CD4-positive, alpha-beta T cell treated with Interleukin-1 beta for 1 hour (primary cell): ENCODE data around the gene GLIS1.

Source experiments
- DNase-seq, 2 donors: peaks; one replicate each; pipeline ENCODE4 v3.0.0-alpha.2; 2020 to 2022

The GLIS1 gene

DNA sequence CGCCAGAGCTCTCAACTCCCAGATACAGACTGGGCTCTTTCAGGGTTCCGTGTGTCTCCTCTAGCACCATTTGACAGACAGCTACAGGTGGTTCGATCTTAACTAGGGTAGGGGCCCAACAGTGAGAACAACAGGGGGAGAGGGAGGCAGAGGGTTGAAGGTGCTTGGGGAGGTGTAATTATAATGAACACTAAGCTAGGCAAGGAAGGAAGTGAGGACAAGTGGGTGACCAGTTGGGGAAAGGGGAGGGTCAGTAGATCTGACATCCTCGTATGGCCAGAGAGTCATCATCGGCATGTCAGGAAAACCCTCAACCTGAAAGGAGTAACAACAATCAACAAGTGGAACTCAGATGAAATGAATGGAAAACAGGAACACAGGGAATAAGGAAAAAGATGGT is 22.8 kb downstream of the GLIS1 start:
- no peak for DNase-seq

GRCh38 chr1:53715478-53715877 is 23.5 kb downstream of the GLIS1 start:
- no peak for DNase-seq

DNA sequence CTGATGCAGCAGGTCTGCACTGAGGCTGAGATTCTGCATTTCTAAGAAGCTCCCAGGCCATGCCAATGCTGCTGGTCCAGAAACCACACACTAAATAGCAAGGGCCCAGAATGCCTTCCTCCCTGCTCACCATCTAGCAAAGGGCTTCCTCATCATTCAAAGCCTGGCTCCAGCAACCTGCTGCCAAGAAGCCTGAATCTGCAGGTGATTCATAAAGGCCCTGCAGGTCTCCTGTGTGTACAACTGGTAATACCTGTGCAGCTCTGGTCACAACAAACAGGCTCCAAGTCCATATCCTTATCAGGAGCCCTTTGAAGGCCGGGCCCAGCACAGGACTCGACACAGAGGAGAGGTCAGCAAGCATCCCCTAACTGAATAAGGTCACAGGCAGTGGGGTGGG is 26.7 kb downstream of the GLIS1 start:
- DNase-seq = no peak

DNA sequence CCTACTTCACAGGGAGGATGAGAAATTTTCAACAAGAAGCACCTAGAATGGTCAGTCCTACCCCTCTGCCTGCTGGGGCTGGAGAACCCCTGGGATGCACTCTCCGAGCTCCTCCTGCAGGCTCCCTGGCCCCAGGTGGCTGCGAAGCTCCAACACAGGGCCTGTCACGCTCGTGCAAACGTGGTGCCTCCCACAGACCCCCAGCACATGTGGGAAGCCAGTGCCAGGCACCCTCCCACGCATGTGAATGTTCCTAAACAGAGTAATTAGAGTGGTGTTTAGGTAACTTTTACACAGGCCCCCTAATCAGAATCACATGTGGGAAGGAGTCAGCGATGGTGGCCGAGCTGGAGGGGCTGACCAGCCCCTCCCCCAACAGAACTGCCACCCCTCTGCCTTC is 28.4 kb downstream of the GLIS1 start:
- no peak for DNase-seq

DNA sequence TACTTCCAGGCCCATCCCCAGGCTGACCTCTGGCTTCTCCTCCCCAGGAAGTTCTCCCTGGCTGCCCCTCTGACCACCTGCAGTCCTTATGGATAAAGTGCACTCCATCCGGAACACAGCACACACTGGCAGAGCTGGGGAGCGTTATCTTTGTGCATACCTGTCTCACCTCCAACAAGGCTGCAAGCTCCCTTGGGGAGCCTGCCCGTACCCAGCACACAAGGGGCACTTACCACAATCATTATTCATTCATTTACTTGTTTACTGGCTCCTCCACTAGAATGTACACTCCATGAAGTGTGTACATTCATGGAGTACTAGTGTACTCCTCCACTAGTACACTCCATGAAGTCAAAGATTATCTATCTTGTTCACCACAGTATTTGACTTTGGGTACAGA is 30.3 kb downstream of the GLIS1 start:
- DNase-seq = no peak

- DNase-seq = no peak
Observed at GRCh38 chr1:53706356-53706755, 32.6 kb downstream of the GLIS1 start.

GRCh38 chr1:53705446-53706096 is 33.4 kb downstream of the GLIS1 start:
- no peak for DNase-seq

GRCh38 chr1:53704804-53705445 is 34.0 kb downstream of the GLIS1 start:
- DNase-seq = no peak

DNA sequence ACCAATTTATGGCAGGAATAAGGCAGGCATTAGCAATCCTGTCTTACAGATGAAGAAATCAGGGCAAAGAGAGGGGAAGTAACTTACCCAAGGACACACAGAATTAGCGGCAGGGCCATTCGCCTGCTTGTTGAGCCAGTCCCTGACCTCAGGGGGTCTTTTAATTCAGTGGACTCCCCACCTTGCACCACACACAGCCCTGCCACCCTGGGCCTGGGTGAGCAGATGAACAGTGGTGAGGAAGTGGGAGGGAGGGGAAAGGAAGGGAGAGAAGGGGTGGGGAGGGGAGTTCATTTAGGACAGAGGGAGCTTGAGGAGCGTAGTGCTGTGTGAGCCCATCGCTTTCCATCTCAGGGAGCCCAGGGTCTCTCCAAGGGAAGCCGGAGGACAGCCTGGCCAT is 34.7 kb downstream of the GLIS1 start:
- DNase-seq = no peak

DNA sequence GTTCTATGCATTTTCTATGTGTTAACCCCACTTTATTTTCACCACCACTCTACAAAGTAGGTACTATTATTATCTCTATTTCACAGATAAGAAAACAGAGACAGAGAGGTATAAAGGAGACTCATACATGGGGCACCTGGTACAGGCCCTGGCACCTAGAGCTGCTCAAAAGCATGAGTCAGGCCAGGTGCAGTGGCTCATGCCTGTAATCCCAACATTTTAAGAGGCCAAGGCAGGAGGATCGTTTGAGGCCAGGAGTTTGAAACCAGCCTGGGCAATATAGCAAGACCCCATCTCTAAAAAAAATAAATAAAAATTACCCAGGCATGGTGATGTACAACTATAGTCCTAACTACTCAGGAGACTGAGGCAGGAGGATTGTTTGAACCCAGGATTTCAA is 35.8 kb downstream of the GLIS1 start:
- DNase-seq = no peak

GRCh38 chr1:53702341-53702740 is 36.6 kb downstream of the GLIS1 start:
- DNase-seq = no peak

DNA sequence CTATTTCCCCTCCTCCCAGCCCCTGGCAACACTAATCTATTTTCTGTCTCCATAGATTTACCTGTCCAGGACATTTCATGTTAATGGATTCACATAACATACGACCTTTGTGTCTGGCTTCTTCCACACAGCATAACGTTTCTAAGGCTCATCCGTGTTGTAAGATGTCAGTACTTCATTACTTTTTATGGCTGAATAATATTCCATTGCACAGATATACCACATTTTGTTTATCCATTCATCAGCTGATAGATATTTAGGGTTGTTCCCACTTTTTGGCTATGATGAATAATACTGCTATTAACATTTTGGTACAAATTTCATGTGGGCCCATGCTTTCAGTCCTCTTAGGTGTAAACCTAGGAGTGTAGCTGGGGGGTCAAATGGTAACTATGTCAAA is 38.2 kb downstream of the GLIS1 start:
- DNase-seq = no peak

- DNase-seq = no peak
Observed at GRCh38 chr1:53699981-53700380, 39.0 kb downstream of the GLIS1 start.

DNA sequence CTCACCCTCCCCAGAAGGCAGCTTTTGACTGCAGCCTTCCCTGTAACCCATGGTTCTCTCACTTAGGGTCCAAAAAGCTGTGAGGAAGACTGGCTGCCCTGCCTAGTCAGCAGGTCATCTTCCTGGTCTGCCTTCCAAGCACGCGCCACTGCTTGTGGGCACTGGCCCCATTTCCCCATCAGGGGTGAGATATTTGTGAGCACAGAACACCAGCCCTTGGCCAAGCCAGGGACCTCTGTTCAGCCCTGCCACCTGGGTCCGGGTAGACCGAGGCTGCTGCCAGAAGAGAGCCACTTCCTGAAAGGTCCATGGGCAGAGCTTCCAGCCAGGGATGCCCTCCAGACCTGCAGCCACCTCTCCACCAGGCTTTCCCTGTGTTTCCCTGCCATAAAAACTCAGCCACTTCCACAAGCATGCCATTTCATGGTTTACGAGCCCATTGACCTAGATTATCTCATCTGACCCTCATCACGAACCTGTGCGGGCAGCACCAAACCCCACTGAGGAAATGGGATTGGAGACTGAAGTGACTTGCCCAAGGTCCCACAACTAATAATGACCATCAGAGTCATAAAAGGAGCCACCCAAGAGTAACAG is 40.5 kb downstream of the GLIS1 start:
- DNase-seq = no peak

DNA sequence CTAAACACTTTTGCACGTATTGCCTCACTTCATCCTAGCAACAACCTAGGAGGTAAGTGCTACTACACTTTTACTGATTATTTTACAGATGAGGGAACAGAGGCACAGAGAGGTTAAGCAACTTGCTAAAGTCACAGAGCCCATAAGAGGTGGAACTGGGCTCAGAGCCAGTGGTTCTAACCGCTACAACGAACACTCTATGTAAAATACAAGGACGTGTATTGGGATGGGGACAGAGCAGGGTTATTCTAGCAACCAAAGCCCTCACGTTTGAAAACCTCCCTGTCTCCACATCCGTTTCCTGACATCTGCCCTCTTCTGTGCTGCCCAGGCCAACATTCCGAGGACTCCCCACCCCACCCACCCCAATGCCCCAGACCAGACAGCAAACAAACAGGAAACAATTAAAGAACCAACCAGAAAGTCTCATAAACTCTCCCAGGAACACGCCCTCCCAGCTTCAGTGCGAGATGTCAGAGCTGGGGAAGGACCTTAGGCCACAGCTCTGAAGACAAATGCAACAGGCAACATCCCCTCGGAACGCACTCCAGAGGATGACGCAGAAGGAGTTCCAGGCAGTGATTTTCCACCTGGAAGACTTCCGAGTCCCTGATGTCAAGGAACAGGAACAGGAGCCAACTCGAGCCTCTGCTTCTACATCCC is 41.1 kb downstream of the GLIS1 start:
- DNase-seq = no peak

DNA sequence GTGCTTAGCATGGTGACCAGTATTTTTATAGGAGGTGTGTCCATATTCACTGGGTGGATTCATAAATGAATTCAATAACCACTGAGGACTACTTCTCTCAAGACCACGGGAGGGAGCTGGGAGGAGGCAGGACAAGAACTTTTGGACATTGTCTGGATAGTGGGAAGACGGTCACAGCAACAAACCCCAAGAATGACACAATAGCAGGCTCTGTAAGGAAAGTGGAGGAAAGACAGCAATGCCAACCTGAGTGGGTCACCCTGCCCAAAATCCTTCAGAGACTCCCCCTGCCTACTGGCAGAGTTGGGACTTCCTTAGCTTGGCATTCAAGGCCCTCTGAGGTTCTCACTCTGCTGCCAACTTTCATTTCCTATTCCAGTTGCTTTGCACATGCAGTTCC is 42.0 kb downstream of the GLIS1 start:
- no peak for DNase-seq

- DNase-seq = no peak
Observed at GRCh38 chr1:53696571-53696970, 42.4 kb downstream of the GLIS1 start.

- no peak for DNase-seq
Observed at GRCh38 chr1:53696051-53696450, 42.9 kb downstream of the GLIS1 start.

- DNase-seq = no peak
Observed at GRCh38 chr1:53695116-53695515, 43.8 kb downstream of the GLIS1 start.

GRCh38 chr1:53694718-53695091 is 44.3 kb downstream of the GLIS1 start:
- no peak for DNase-seq

GRCh38 chr1:53693773-53694717 is 44.9 kb downstream of the GLIS1 start:
- DNase-seq = no peak

DNA sequence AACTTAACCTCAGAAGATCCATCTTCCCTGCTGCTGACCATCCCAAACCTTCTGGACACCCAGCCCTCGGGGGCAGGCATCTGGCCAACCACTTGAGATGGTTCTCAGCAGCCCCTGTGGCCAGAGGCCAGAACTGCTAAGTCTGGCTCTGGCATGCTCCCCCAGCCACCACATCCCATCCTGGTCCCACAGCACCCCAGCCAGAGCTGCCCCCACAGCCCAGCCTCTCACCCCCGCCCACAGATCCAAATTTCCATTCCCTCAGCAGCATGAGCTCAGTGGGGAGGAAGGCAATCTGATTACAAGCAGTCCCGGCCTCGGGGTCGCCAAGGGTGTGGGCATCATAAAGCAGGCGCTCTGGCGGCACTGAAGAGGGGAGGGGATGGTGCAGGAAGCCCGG is 45.6 kb downstream of the GLIS1 start:
- DNase-seq = no peak

DNA sequence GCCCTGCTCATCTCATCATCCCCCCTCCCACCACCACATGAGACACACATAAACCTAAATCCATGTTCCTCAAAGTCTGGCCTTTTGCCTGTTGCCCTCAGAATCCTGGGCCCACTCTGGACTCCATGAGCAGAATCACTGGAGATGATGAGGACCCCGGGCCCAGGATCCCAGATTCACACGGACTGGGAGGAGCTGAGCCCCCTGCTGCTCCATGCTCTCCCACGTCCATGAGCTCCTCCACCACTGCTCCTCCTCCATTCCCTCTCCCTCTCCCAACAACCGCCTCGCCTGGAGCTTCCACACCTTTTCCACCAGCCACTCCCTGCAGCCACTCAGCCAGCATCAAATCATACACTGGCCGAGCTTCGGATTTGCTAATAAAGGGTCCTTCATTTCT is 47.6 kb downstream of the GLIS1 start:
- no peak for DNase-seq
